Left hindlimb (tissue), 1 donor: ENCODE measurements around the gene NECAP2.
A peak's percentile ranks its signal among the peaks of the same experiment; 100 is the strongest.

Experiments
- DNase-seq: peaks from one replicate; pipeline ENCODE4 v3.0.0-alpha.2; 2018

Gene NECAP2

GRCh38 chr1:16440470-16441281 is at the start of gene NECAP2:
Gene NECAP2 (plus strand): TSS chr1:16440724. CDS start chr1:16440762, 38 bp downstream.
- DNase-seq, result peak; percentile 95

- no peak for DNase-seq
Observed at GRCh38 chr1:16391411-16391810, 49.1 kb upstream of the NECAP2 start.

GRCh38 chr1:16392740-16393569 is 47.6 kb upstream of the NECAP2 start:
- DNase-seq, result no peak

- no peak for DNase-seq
Observed at GRCh38 chr1:16393570-16394521, 46.7 kb upstream of the NECAP2 start.

GRCh38 chr1:16394977-16395376 is 45.5 kb upstream of the NECAP2 start:
- no peak for DNase-seq

- DNase-seq, result no peak
Observed at GRCh38 chr1:16396591-16396990, 43.9 kb upstream of the NECAP2 start.

GRCh38 chr1:16397120-16397519 is 43.4 kb upstream of the NECAP2 start:
- no peak for DNase-seq

GRCh38 chr1:16398371-16398953 is 42.1 kb upstream of the NECAP2 start:
- DNase-seq, result no peak

- DNase-seq, result no peak
Observed at GRCh38 chr1:16402742-16403141, 37.8 kb upstream of the NECAP2 start.

GRCh38 chr1:16405441-16405840 is 35.1 kb upstream of the NECAP2 start:
- no peak for DNase-seq

GRCh38 chr1:16406868-16407267 is 33.7 kb upstream of the NECAP2 start:
- DNase-seq, result no peak

- DNase-seq, result no peak
Observed at GRCh38 chr1:16409536-16410152, 30.9 kb upstream of the NECAP2 start.

- DNase-seq, result no peak
Observed at GRCh38 chr1:16410803-16411202, 29.7 kb upstream of the NECAP2 start.

GRCh38 chr1:16413191-16413590 is 27.3 kb upstream of the NECAP2 start:
- no peak for DNase-seq

GRCh38 chr1:16418823-16419425 is 21.6 kb upstream of the NECAP2 start:
- DNase-seq, result no peak

GRCh38 chr1:16420424-16421118 is 20.0 kb upstream of the NECAP2 start:
- DNase-seq, result no peak

- DNase-seq, result no peak
Observed at GRCh38 chr1:16421201-16421600, 19.3 kb upstream of the NECAP2 start.

- no peak for DNase-seq
Observed at GRCh38 chr1:16422041-16422440, 18.5 kb upstream of the NECAP2 start.

- no peak for DNase-seq
Observed at GRCh38 chr1:16425125-16426025, 15.1 kb upstream of the NECAP2 start.

- no peak for DNase-seq
Observed at GRCh38 chr1:16430606-16431005, 9.9 kb upstream of the NECAP2 start.
